D721Med (cell line): ENCODE results near the gene ARID1B.

Source experiments
- DNase-seq: peaks from one replicate; pipeline ENCODE4 v3.0.0; 2011; ENCODE audit warnings: low spot score; ENCODE audit not compliant: insufficient read length
- FAIRE-seq: peaks from 2 replicates; lab custom pipeline; 2011; peaks lifted over from hg19 to GRCh38; lab: Jason Lieb, UNC
- CTCF ChIP-seq: IDR thresholded peaks from 2 replicates; pipeline ENCODE4 v1.5.1; 2012; ENCODE audit warnings: mild to moderate bottlenecking, control low read depth; ENCODE audit not compliant: insufficient read depth; ENCODE audit errors: missing control alignments

The ARID1B gene

GRCh38 chr6:157091243-157091642 is 314.1 kb downstream of the ARID1B start:
- DNase-seq: no peak
- no peak for FAIRE-seq
- TF ChIP-seq CTCF: no peak

GRCh38 chr6:157091856-157092460 is 314.8 kb downstream of the ARID1B start:
- no peak for TF ChIP-seq CTCF
- DNase-seq (no peak), FAIRE-seq (no peak)

- FAIRE-seq: no peak
Measured at GRCh38 chr6:157092736-157093135, 315.6 kb downstream of the ARID1B start.

GRCh38 chr6:157093536-157093935 is 316.4 kb downstream of the ARID1B start:
- no peak for FAIRE-seq
- DNase-seq: no peak
- no peak for TF ChIP-seq CTCF

More at GRCh38 chr6:157092736-157093135, 315.6 kb downstream of the ARID1B start:
- TF ChIP-seq CTCF: no peak
- DNase-seq: no peak

- FAIRE-seq: no peak
- no peak for TF ChIP-seq CTCF
- no peak for DNase-seq
Measured at GRCh38 chr6:157094038-157094437, 316.9 kb downstream of the ARID1B start.

- DNase-seq: no peak
- no peak for TF ChIP-seq CTCF
- no peak for FAIRE-seq
Measured at GRCh38 chr6:157095084-157095483, 317.9 kb downstream of the ARID1B start.

GRCh38 chr6:157095569-157095968 is 318.4 kb downstream of the ARID1B start:
- TF ChIP-seq CTCF: no peak
- FAIRE-seq: no peak
- no peak for DNase-seq
